Activated gamma-delta T cell treated with Interleukin-2 at 50 U/mL for 16 hours (primary cell): ENCODE measurements around the gene SLC1A7.

Experiments
- DNase-seq: peaks from one replicate; pipeline ENCODE4 v3.0.0-alpha.2; 2020

SLC1A7 gene

DNA sequence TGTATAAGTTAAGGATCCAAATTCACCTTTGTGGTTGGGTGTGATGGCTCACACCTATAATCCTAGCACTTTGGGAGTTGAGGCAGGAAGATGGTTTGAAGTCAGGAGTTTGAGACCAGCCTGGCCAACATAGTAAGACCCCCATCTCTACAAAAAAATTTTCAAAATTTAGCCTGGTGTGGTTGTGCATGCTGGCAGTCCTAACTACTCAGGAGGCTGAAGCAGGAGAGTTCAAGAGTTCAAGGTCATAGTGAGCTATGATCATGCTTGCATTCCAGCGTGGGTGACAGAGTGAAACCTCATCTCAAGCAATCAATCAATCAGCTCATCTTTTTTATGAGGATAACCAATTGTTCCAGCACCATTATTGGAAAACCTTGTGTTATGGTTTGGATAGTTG is 16.5 kb upstream of the SLC1A7 start:
- no peak for DNase-seq

GRCh38 chr1:53156783-53157182 is 14.3 kb upstream of the SLC1A7 start:
- DNase-seq, result no peak

DNA sequence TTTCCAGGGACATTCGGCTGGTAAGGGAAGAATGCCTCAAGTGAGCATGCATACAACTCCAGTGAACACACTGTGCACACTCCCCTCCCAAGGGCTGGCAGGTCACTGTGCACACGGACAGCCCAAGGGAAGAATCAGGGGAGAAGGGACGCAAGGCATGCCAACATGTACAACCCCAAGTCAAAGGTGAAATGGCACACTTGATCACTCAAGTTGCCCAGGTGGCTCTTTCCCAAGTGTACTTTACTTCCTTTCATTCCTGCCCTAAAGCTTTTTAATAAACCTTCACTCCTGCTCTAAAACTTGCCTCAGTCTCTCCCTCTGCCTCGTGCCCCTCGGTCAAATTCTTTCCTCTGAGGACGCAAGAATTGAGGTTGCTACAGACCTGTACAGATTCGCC is 13.5 kb upstream of the SLC1A7 start:
- DNase-seq, result no peak

DNA sequence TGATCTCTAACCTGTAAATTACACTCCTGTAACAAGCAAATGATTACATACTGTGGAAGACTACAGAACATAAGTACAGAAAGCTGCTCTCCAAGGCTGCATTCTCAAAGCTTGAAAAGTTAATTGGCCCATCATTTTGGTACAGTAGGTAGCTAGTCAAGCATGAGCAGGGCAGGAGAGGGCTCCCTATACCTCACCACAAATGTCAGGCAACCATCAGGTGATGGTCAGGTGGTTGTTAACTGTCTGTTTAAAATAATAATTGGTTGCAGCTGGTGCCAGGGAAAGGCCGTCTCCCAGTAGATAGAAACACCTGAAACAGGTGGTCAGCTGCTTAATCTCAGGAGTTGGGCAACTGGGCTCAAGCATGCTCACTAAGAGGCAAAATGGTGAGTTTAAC is 13.1 kb upstream of the SLC1A7 start:
- DNase-seq, result no peak

DNA sequence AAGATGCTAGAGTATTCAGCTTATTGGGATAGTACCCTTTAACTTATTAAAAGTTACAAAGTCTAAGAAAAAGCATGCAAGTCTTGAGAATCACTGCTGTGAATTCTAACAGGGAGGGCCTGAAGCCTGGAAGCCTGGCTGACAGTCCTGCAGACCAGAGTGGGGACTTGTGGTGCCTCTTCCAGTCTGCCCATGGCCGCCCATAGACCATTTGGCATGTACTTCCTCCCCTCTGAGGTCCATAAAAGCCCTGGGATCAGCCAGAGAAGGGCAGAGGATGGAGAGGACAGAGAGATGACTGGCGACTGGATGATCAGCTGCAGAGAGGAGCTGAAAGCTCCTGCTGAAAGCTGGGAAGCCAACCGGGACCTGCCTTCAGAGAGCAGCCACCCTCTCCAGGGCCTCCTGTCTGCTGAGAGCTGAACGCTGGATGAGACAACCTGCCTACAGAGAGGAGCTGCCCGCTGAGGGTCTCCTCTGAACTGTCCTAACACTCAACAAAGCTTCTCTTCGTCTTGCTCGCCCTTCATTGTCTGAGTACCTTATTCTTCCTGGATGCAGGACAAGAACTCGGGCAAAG is 12.5 kb upstream of the SLC1A7 start:
- DNase-seq, result no peak

DNA sequence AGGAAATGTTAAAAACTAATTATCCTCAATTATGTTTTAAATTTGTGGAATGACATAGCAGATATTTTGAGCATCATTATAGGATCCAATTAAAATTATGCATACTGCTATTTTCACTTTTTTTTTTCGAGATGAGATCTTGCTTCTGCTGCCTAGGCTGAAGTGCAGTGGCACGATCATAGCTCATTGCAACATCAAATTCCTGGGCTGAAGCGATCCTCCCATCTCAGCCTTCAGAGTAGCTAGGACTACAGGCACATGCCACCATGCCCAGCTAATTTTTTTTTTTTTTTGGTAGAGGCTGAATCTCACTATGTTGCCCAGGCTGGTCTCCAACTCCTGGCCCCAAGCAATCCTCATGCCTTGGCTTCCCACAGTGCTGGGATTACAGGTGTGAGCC is 11.3 kb upstream of the SLC1A7 start:
- DNase-seq, result no peak

- no peak for DNase-seq
These were observed 5.7 kb upstream of the SLC1A7 start for GRCh38 chr1:53148123-53148522.

GRCh38 chr1:53147174-53147573 is 4.7 kb upstream of the SLC1A7 start:
- DNase-seq, result no peak

DNA sequence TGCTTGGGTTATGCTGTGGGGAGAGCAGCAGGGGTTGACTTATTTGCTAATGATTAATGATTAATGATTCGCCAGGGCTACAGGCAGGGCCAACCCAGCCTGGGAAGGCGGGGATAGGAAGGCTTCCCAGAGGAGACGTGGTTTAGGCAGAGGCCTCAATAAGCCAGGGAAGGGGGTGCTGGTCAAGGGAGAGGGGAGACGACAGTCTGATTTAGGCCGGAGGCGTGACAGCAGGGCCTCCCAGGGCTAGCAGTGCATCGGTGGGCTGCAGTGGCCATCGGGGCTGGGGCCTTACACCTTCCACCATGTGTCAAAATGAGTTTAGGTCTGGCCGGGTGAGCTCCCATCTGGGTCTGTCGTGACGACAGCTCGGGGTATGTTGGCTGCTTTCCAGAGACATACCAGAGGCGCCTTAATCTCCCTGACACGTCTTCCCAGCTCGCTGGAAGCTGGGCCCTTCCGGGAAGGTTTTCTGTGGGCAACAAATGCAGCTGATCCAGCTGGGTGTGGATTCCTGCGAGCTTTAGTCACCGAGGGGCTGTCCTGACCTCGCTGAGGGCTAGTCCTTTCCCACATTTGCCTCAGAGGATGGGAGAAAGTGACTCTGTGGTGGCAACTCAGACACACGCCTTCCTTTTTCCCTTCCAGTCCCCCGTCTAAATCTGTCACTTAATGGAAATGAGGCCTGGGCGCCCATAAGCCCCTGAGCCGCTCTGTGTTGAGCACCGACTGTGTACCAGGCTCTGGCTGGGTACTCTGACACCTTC is 3.7 kb upstream of the SLC1A7 start:
- no peak for DNase-seq

- no peak for DNase-seq
These were observed 3.1 kb upstream of the SLC1A7 start for GRCh38 chr1:53145619-53145941.

- DNase-seq, result no peak
These were observed 2.7 kb upstream of the SLC1A7 start for GRCh38 chr1:53145051-53145600.

DNA sequence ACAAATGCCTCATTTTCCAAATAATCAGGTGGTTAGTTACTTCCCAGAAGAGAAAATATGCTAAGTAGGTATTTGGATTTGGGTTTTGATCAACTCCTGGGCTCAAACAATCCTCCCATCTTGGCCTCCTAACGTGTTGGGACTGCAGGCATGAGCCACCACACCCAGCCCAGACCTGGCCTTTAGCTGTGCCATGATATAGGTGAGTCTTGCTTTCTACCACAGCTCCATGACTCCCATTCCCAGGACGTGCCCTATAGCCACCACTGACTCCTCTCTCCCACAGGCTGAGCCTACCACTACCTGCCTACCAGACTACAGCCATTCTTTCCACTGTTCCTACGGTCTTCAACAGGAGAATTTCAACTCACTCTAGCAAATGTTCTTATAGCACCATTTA is 1.8 kb upstream of the SLC1A7 start:
- no peak for DNase-seq

DNA sequence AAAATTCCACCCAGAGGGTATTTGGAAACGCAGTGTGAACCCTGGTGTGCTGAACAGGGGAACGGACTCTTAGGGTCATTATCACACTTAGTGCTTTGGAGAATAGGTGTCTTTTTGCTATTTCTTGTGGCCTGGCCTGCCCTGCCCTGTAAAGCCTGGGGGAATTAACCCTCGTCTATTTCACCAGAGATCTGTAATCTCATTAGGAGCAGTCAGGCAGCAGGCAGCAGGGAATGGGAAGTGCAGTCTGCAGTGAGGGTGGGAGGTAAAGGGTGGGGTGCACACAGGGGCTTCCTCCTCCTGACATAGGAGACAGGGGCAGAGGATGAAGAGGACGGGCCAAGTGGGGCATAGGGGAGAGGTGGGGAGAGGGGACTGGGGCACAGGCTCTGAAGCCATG is 1.1 kb upstream of the SLC1A7 start:
- DNase-seq, result no peak

DNA sequence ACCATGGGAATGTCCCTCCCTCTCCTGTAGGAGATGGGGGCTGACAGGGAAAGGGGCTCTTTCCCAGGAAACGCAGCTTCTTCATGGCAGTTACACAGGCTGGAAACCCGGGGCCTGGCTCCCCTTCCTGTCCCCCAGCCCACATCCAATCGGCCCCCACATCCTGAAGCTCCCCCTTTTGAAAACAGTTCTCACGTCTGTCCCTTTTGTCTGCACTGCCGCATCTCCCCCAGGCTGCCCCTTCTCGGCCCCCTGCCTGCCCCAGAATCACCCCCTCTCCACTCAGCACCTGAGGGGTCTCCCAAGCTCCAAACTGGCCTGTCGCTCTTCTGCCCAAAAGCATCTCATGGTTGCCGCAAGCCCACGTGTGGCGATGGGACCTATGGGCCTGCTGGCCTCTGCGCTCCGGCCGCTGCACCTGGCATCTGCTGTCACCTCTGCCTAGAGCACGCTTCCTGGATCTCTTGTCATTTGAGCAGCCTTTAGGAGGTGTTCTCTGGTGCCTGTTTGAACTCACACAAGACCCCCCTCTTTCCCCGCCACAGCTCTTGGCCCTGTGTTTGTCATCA is 867 bp downstream of the SLC1A7 start:
- no peak for DNase-seq

DNA sequence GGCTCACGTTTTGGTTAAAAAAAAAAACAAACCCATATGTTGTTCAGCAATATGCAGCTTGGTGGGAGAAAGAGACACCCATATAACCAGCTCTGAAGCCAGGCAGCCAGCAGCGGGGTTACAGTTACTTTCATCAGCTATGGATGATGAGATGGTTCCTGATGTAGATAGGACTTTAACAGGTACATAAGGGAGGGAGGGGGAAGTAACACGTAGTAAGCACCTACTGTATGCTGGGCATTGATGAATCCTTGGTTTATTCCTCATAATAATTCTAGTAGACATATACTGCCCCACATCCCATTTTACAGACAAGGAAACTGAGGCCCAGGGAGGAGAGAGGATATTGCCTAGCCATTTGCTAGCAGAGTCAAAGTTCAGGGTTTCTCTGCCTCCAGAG is 2.0 kb downstream of the SLC1A7 start:
- DNase-seq, result no peak

- no peak for DNase-seq
These were observed 2.5 kb downstream of the SLC1A7 start for GRCh38 chr1:53139951-53140361.

DNA sequence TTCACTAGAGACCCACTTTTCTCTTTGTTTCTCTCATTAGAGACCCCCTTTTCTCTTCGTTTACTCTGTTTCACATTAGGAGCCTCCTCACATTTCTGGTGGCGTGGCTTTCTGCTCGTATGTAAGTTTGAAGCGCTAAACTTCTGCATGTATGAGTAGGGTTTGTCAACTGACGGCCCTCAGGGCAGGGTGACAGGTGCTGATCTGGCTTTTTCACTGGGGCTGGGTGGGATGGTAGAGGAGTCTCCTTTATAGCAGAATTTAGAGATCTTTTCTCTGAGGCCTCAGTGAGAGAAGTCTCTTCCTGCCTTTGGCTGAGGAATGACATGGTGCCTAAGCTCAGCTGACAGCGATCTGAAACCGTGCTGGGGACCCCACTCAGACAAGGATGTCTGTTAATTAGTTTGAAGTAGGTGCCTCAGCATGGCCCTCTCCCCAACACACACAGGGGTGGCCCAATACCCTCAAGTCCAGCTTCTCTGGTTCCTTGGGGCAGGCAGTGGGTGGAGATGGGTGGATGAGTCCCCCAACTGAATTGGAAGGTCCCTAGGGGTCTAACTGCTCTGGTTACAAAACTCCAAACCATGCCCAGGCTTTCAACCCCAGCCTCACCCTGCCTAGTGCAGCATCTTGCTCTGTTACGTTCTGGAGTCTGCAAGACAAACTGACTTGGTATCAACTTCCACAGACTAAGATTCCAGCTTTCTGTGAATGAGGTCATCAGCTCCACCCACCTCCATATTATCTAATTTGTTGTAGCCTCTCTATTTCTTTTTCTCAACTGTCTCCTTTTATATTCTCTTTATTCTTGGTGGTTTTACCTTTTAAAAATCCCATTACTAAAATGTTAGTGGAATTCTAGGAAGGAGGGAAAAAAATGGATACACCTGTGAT is 3.2 kb downstream of the SLC1A7 start:
- DNase-seq, result no peak

- DNase-seq, result no peak
These were observed 4.7 kb downstream of the SLC1A7 start for GRCh38 chr1:53137729-53138128.

DNA sequence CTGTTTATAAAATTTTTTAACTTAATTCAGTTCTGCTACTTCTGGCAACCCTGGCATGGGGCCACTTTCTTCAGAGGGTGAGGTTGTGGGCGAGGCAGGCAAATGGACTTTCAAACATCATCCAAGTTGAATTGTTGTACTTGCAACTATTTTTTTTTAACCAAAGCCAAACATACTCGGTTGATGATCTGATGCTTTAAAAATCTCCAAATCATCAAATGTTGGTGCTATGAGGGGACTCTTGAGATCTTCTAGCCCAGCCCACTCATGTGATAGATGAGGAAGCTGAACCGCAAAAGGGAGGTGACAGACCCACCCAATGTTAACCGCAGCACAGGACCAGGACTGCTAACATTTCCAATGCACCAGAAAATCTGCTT is 6.7 kb downstream of the SLC1A7 start:
- peak; percentile 11 for DNase-seq

GRCh38 chr1:53134961-53135734 is 7.3 kb downstream of the SLC1A7 start:
- DNase-seq, result no peak

DNA sequence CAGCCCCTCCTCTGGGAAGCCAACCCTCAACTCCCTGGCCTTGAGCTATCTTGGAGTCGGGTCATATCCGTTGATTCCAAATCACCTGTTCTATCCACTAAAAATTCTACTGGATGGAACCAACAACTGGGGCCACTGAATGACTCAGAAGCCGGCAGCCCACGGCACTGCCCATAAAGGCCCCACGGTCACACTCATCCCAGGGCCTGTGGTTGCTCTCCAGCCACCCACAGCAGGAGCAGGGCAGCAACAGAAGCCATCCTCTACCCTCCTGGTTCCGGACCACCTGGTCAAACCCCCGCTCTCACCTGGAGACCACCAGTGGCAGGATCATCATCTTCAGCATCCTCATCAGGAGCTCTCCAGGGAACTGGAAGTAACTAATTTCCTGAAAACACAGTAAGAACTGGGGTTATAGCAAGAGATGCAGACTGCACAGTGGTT is 8.4 kb downstream of the SLC1A7 start:
- no peak for DNase-seq

GRCh38 chr1:53133261-53134041 is 9.0 kb downstream of the SLC1A7 start:
- no peak for DNase-seq
